Endometrial microvascular endothelial cells (primary cell): ENCODE results near the gene CCDC88C. TPM values are rescaled to one million over a fixed set of nuclear protein-coding genes. Genes with fewer than 3 reads are reported as not detected.

Experiments
- in situ Hi-C: cut with HindIII; loops from 2 replicates; pipeline ENCODE4 v1.10.0; 2017; ENCODE audit warnings: low sequenced_read_pairs, low pct_unique_long_range_greater_than_20kb; ENCODE audit errors: inconsistent ontology term
- total RNA-seq: library from RNA; depleted of rRNA; stranded (reverse); fragments of >200 nt; gene quantifications from one replicate; pipeline ENCODE4 v1.2.3, GENCODE V29; 2015; ENCODE audit errors: inconsistent ontology term

Gene CCDC88C
- total RNA-seq, 1 donor from 2014 or later: 7.2 TPM

DNA sequence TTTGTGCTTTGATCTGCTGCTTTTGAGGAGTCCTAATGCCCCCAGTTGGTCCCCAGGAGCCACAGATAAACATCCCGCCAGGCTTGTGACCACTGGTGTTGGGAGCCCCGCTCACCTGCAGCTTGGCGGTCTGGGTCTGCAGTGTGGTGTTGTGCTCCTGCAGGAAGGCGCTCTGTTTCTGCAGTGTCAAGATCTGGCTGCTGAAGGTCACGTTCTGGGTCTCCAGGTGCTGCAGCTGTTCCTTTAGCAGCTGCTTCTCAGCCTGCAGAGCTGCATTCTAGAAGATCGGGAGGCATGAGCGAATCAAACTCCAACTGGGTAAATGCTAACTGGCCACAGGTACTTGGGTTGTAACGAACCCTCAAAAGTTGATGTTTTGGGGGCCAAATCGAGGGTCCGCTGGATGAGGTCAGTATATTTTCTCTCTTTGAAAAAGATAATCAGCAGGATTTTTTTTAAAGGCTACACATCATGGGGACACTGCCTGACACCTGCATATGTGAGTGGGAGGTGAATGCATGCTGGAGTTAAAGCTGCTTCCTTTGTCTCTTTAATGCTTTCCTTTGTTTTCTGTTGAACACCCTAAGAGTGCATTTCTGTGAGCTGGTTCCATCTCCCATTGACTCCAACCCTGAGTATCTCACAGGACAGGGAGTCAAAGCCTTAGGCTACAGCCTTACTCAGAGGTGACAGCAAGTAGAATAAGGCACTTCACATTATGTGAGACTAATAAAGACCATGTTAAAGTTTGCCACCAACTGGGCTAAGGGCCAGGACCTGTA, 111.8 kb downstream of the CCDC88C start:
- in situ Hi-C loops: no loop called here

- in situ Hi-C loops: no loop called here
Observed at GRCh38 chr14:91303924-91304229, 113.7 kb downstream of the CCDC88C start.

DNA sequence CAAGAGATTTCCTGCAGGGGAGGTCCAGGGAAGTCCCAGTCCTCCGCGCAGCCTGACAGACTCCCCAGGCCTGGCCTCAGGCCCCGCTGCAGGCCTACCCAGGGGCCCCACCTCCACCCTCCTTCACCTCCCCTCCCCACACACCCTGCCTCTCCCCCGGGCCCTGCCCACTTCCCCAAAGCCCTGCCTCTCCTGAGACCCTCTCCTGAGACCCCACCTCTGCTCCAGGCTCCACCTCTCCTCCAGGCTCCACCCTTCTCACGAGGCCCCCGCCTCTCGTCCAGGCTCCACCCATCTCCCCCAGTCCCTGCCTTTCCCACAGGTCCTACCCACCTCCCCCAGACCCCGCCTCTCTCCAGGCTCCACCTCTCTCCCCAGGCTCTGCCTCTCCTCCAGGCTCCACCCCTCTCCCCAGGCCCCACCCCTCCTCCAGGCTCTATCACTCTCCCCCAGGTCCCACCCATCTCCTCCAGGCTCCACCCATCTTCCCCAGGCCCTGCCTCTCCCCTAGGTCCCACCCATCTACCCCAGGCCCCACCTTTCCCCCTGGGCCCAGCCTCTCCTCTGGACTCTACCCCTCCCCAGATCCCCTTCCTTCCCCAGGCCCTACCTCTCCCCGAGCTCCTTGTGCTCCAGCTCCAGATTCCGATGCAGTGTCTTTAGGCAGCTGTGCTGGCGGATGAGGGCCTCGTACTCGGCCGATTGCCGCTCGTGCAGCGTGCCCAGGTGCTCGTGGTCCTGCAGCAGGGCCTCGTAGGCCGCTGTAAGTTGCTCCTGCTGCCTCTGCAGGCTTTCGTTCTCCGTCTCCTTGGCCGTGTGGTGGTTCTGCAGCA, 114.3 kb downstream of the CCDC88C start:
- in situ Hi-C loops: no loop called here

GRCh38 chr14:91302391-91302790, 115.2 kb downstream of the CCDC88C start:
- in situ Hi-C loops: no loop called here

DNA sequence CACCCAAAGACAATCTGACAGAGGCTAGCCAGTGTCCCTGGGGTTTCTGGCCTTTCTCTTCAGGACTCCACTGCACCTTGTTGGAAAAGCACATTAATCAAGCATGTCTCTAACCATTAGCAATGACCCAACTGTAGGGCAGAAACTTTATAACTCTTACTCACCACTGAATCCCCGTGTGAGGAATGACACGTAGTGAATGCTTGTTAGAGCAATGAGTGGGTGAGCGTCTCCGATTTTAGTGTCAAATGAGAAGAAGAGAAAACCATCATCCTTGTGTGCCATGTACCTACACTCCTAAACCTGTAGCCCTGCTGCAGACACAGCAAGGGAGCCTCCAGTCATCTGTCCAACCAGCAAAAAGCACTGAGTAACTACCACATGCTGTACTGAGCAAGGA, 116.7 kb downstream of the CCDC88C start:
- in situ Hi-C loops: no loop called here

DNA sequence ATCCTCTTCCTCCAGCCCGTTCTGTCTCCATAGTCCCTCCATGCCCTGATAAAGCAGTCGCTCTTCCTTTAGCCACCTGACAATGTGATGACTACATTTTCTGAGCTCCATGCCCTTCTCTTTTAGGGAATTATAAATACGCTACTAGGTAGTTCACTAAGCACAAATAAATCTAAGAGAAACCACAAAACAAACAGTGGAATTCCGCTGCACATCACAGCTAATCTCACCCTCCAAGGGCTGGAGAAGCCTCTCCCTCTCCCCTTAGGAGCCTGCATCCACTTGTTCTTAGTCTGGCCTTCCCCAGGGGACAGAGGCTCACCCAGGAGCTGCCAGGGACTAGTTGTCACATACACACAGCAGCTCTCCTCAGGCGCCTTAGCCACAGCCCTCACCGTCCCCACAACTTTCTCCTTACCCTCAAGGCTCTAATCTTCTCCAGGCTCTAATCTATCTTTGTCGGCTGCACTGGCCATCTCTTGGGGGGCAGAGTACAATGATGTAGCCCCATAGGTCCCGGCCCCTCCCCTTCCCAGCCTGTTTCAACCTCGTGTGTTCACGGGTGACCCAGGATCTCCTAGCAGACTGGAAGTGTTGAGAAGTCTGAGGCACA, 117.2 kb downstream of the CCDC88C start:
- in situ Hi-C loops: no loop called here

DNA sequence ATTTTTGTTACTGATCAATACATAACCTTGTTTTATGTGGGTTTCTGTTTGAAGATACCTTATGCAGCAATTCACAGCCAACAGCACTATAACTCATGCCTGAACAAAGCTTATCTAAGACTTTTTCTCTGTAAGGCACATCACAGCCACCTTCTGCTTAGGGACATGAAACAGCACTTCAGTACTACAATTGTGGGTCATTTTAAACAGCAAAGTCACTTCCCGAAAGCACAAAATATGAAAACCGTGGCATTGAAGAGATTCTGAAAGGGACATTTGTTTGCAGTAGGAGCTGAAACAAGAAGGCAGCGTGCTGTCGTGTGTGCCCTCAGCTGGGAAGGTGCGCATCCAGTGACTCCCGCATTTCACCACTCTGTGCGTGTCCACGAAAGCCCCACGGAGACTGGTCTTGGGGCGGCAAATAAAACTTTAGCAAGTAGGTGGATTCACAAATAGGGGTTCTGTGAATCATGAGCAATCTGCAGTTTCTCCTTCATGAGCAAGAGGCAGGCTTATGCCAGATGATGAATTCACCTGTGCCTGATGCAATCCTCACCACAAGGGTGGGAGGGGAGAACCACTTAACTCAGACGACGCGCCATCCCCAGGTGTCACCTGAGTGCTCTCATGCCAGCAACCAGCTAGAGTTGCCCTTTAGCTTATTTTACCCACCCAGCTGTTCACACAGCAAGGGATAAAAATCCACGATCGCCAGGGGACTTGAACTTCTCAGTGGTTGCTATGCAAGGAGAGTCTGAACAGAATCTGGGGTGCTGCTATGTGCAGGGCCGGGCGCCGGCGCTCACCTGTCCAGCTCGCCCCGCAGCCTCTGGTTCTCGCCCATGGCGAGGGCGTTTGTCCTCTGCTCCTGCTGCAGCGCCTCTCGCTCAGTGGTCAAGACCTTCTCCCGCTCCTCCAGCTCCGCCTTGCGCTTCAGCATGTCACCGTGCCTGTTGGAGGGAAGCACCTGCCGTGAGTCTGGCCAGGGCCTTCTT, 118.2 kb downstream of the CCDC88C start:
- in situ Hi-C loops: loop anchor here (25.0 kb wide), 4 partner anchors 113 to 387 kb away; partner anchors contain the start of genes CCDC88C and RPS6KA5

- in situ Hi-C loops: loop anchor here (25.0 kb wide), 4 partner anchors 114 to 386 kb away; partner anchors contain the start of genes CCDC88C and RPS6KA5
Observed at GRCh38 chr14:91298576-91298975, 119.0 kb downstream of the CCDC88C start.

- in situ Hi-C loops: loop anchor here (25.0 kb wide), 4 partner anchors 115 to 385 kb away; partner anchors contain the start of genes CCDC88C and RPS6KA5
Observed at GRCh38 chr14:91297081-91297711, 120.4 kb downstream of the CCDC88C start.

GRCh38 chr14:91295851-91296796, 121.5 kb downstream of the CCDC88C start:
- in situ Hi-C loops: loop anchor here (25.0 kb wide), 4 partner anchors 116 to 384 kb away; partner anchors contain the start of genes CCDC88C and RPS6KA5

GRCh38 chr14:91295276-91295845, 122.3 kb downstream of the CCDC88C start:
- in situ Hi-C loops: loop anchor here (25.0 kb wide), 4 partner anchors 117 to 383 kb away; partner anchors contain the start of genes CCDC88C and RPS6KA5

DNA sequence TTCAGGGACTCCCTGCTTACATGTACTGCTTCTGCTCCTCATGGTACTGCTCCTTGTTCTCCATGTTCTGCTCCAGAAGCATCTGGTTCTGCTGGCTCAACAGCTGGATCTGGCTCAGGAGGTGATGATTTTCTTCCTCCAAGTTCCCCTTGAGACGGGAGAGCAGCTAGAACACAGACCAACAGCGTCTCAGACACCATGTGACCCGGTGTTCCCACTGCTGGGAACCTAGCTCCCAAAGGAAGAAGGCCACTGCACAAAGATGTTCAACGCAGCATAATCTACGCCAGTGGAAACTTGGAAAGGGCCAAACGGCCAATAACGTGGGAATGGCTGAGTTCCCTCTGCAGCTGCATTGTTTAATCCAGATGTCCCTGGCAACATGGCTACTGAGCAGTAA, 123.5 kb downstream of the CCDC88C start:
- in situ Hi-C loops: loop anchor here (25.0 kb wide), 4 partner anchors 118 to 382 kb away; partner anchors contain the start of genes CCDC88C and RPS6KA5

DNA sequence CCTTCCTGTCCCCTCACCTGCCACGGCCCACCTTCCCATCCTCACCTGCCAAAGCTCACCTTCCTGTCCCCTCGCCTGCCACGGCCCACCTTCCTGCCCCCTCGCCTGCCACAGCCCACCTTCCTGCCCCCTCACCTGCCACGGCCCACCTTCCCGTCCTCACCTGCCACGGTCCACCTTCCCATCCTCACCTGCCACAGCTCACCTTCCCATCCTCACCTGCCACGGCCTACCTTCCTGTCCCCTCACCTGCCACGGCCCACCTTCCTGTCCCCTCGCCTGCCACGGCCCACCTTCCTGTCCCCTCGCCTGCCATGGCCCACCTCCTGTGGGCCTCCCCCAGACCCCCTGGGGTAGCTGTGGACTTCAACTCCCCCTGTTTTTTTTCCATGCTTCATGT, 124.3 kb downstream of the CCDC88C start:
- in situ Hi-C loops: loop anchor here (25.0 kb wide), 4 partner anchors 119 to 381 kb away; partner anchors contain the start of genes CCDC88C and RPS6KA5

- in situ Hi-C loops: loop anchor here (25.0 kb wide), 4 partner anchors 120 to 380 kb away; partner anchors contain the start of genes CCDC88C and RPS6KA5
Observed at GRCh38 chr14:91292491-91292890, 125.1 kb downstream of the CCDC88C start.

DNA sequence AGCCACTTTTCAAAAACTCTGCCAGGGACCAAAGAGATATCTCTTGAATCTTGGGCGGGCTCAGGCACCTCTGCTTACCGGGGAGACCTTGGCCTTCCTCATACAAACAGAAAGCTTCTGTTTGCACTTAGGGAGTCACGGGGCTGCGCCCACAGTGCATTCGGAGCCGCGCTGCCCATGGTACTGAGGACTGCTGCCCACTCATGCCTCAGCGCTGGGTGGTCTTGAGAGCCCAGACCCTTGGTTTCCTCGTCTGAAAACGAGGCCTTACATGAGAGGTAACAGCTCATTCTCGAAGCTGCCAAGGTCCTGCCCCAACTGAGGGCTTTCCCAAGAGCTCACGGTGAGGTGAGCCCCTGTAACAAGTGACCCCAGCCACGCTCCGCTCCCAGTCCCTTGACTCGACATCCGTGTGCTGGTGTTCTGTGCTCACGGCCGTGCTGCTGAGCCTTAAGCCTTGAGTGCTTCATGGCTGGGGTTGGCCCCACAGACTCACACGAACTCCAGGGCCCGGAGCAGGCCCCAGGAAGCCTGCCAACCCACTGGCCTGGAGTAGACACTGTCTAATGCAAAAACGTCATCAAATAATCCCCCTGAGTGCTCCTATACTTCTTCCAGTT, 125.7 kb downstream of the CCDC88C start:
- in situ Hi-C loops: loop anchor here (25.0 kb wide), 4 partner anchors 120 to 380 kb away; partner anchors contain the start of genes CCDC88C and RPS6KA5

GRCh38 chr14:91290986-91291385, 126.6 kb downstream of the CCDC88C start:
- in situ Hi-C loops: loop anchor here (25.0 kb wide), 4 partner anchors 121 to 379 kb away; partner anchors contain the start of genes CCDC88C and RPS6KA5
